Colonic mucosa (tissue), 4 donors: Measurements from ENCODE around the gene SKIDA1. TPM values are rescaled to one million over a fixed set of nuclear protein-coding genes. Genes with fewer than 3 reads are reported as not detected.

Source experiments
- DNase-seq: peaks from one replicate; pipeline ENCODE4 v3.0.0-alpha.2; 2020
- H3K27ac ChIP-seq: fragments of 200-600 bp; one replicate; pipeline ENCODE4 v1.8.0; 2021
- H3K27me3 ChIP-seq: fragments of 200-600 bp; one replicate; pipeline ENCODE4 v1.8.0; 2021
- H3K36me3 ChIP-seq: fragments of 200-600 bp; one replicate; pipeline ENCODE4 v1.8.0; 2021
- H3K4me1 ChIP-seq: fragments of 200-600 bp; one replicate; pipeline ENCODE4 v1.8.0; 2021; ENCODE audit warnings: mild to moderate bottlenecking
- H3K4me3 ChIP-seq: fragments of 200-600 bp; one replicate; pipeline ENCODE4 v1.8.0; 2021
- H3K9ac ChIP-seq, 2 donors: one replicate each; pipeline ENCODE4 v1.7.0; 2013; ENCODE audit warnings: control low read depth in 2 of 2, low read depth in 2 of 2, low read length in 2 of 2
- H3K9me3 ChIP-seq: fragments of 200-600 bp; one replicate; pipeline ENCODE4 v1.8.0; 2021
- CTCF ChIP-seq: fragments of 200-600 bp; IDR thresholded peaks from one replicate; pipeline ENCODE4 v1.8.0; 2022; ENCODE audit warnings: antibody characterized with exemption, mild to moderate bottlenecking
- intact Hi-C: fragments of 100-400 bp; cut with DNase I; formaldehyde crosslinking; loops from one replicate; pipeline ENCODE4 v1.14.1; 2022
- total RNA-seq, 2 donors: library from RNA; stranded (reverse); fragmentation: NEBNext Ultra II Directional in 1 of 2; extraction: Animal tissue kit (Norgen Biotek cat#: 25700) in 1 of 2; gene quantifications; one replicate each; pipeline ENCODE4 v1.2.1, GENCODE V29; 2021
- donor health status: healthy.
- donor health status: DM: no; HTN: no; CAD: no.
- donor health status: DM: no; HTN: no; CAD: no.

Gene SKIDA1
- total RNA-seq, 2 donors from 2014 or later: 0.10 to 0.45 TPM

- peaks cover 6% of the 10 kb centered on the region for H3K4me1 ChIP-seq
- peaks cover 48% of the 10 kb centered on the region for H3K27me3 ChIP-seq
- peak overlapping the region; percentile 4 to 26 for H3K9ac ChIP-seq
- no peak overlapping the region for H3K27ac ChIP-seq
- TF ChIP-seq CTCF: peak; percentile 95
- intact Hi-C loops: loop anchor here (5.0 to 10.0 kb wide), 4 partner anchors 221 to 1499 kb away; no protein-coding TSS in a partner anchor
- peak overlapping the region; percentile 68 for H3K4me3 ChIP-seq
- H3K9me3 ChIP-seq: no peaks in the 10 kb centered on the region
- no peaks in the 10 kb centered on the region for H3K36me3 ChIP-seq
- DNase-seq: peak; percentile 82
Measured at GRCh38 chr10:21495752-21496342, 29.6 kb downstream of the SKIDA1 start.

DNA sequence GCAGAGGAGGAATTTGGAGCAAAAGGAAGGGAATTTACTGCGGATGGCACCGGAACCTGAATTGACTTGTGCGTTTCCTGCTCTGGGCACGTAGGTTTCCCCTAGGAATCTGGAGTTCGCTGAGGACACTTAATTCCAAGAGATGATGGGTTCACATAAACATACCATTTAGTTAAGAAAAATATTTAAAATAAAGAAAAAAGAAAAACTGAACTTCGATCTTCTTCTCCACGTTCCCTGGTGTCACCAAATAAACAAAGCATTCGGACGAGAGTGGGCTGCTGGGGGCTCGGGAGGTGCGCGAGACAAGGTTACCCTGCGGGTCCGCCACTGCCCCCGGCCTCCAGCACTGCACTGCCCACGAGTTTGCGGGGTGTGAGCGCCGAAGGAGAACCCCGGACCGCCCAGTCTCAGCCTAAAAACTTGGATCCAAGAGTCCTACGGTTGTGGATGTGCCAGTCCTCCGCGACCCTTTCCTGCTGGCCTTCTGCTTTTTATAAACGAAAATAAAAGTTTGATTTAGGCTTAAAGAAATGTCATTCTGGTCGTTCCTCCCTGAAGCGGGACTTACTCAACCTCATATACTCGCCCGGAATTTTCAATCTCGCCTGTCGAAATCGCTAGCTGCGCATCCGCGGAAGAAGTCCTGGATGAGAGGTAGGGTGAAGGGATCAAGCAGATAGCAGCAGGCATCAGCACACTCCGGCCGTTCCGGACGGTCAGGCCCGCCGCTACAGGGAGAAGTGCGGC lies 30.3 kb downstream of the SKIDA1 start:
- Histone ChIP-seq H3K36me3 (no peaks in the 10 kb centered on the region), H3K27ac (no peak overlapping the region), H3K9me3 (no peaks in the 10 kb centered on the region), H3K27me3 (peaks cover 42% of the 10 kb centered on the region), H3K4me3 (peak overlapping the region; percentile 68), H3K9ac (peak overlapping the region; percentile 34 to 67), H3K4me1 (peaks cover 6% of the 10 kb centered on the region)
- no peak for TF ChIP-seq CTCF
- no peak for DNase-seq
- intact Hi-C loops: loop anchor here (5.0 to 10.0 kb wide), 4 partner anchors 220 to 1500 kb away; no protein-coding TSS in a partner anchor

GRCh38 chr10:21494191-21495001 lies 31.1 kb downstream of the SKIDA1 start:
- peaks cover 6% of the 10 kb centered on the region for H3K4me1 ChIP-seq
- H3K9ac ChIP-seq: peak overlapping the region; percentile 34 to 67
- peak; percentile 20 for DNase-seq
- H3K27ac ChIP-seq: no peak overlapping the region
- peaks cover 34% of the 10 kb centered on the region for H3K27me3 ChIP-seq
- intact Hi-C loops: loop anchor here (5.0 to 10.0 kb wide), 5 partner anchors 220 to 1500 kb away; no protein-coding TSS in a partner anchor
- H3K36me3 ChIP-seq: no peaks in the 10 kb centered on the region
- no peaks in the 10 kb centered on the region for H3K9me3 ChIP-seq
- no peak for TF ChIP-seq CTCF
- H3K4me3 ChIP-seq: peak overlapping the region; percentile 68

GRCh38 chr10:21493784-21494183 lies 31.7 kb downstream of the SKIDA1 start:
- Histone ChIP-seq H3K4me1 (peaks cover 6% of the 10 kb centered on the region), H3K27ac (no peak overlapping the region), H3K4me3 (peak overlapping the region; percentile 68), H3K9me3 (no peaks in the 10 kb centered on the region), H3K27me3 (peaks cover 29% of the 10 kb centered on the region), H3K9ac (no peak overlapping the region), H3K36me3 (no peaks in the 10 kb centered on the region)
- no peak for TF ChIP-seq CTCF
- intact Hi-C loops: loop anchor here (5.0 to 10.0 kb wide), 3 partner anchors 219 to 1501 kb away; no protein-coding TSS in a partner anchor
- no peak for DNase-seq

DNA sequence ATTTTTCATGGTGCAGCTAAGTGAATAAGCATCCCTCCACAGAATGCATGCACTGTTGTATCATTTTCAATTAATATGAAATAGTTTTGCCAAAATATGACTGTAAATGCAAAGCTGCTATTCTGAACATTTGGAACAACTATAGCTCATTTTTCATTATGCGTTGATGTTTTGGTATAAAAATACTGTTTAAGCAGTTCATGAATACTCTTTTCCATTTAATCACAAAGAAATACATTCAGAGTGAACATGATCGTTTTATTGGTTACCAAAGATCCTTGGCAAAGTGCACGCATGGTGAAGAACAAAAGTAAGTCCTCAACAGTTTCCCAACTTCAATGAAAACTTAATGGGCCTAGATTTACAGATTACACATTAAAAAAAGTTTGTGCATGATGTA lies 33.1 kb downstream of the SKIDA1 start:
- no peak overlapping the region for H3K9ac ChIP-seq
- intact Hi-C loops: loop anchor here (5.0 to 10.0 kb wide), 3 partner anchors 218 to 1502 kb away; no protein-coding TSS in a partner anchor
- no peak for TF ChIP-seq CTCF
- peaks cover 20% of the 10 kb centered on the region for H3K27me3 ChIP-seq
- no peak for DNase-seq
- no peaks in the 10 kb centered on the region for H3K9me3 ChIP-seq
- no peak overlapping the region for H3K27ac ChIP-seq
- H3K4me3 ChIP-seq: no peak overlapping the region
- H3K4me1 ChIP-seq: peaks cover 6% of the 10 kb centered on the region
- H3K36me3 ChIP-seq: no peaks in the 10 kb centered on the region
